ENCODE measurements around the gene ADAM22.

DNA sequence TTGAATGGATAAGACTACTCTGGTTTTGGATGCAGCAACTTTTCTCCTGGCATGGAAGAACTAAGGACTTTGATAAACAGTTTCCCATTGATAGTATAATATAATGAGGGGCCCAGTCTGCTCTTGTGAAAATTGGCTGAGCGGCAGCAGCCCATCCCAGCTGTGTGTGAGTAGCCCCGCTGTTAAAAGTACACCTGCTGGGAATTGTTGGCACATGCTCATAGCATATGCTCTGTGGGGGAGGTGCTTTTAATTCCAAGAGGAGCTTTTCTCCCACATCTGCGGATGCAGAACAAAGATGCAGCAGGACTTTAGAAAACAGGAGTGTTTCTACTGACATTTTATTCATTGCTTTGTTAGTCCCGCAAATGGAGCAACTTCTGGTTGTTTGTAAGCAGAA lies 266.7 kb downstream of the ADAM22 start:
- TF ChIP-seq FOXP2 (optimal IDR thresholded peaks at IDR 0.05; ENCODE audit: control extremely low read depth, extremely low read length, insufficient read depth): no peak
- TF ChIP-seq EZH2 (IDR thresholded peaks at IDR 0.05): no peak
